Smooth muscle cell (in vitro differentiated cells): ENCODE measurements around the gene SHANK3. TPM values are rescaled to one million over a fixed set of nuclear protein-coding genes. Genes with fewer than 3 reads are reported as not detected.

ENCODE experiments used
- DNase-seq: peaks from one replicate; lab custom pipeline; 2025; ENCODE audit not compliant: unreplicated experiment; lab: John Stamatoyannopoulos, UW
- H2AFZ ChIP-seq: fragments of 200-600 bp; sonication (generic); 2 replicates; pipeline ENCODE4 v1.6.0; 2016; ENCODE audit warnings: antibody characterized with exemption, low read depth, mild to moderate bottlenecking
- H3F3A ChIP-seq: fragments of 200-600 bp; sonication (generic); 2 replicates; pipeline ENCODE4 v1.6.0; 2017; ENCODE audit warnings: antibody characterized with exemption, low read depth
- H3K27ac ChIP-seq: fragments of 200-600 bp; sonication (generic); 2 replicates; pipeline ENCODE4 v1.5.1; 2016; ENCODE audit warnings: low read depth, mild to moderate bottlenecking
- H3K27me3 ChIP-seq: fragments of 200-600 bp; sonication (generic); 2 replicates; pipeline ENCODE4 v1.6.1; 2016; ENCODE audit warnings: low read depth, mild to moderate bottlenecking
- H3K36me3 ChIP-seq: fragments of 200-600 bp; sonication (generic); 2 replicates; pipeline ENCODE4 v1.5.1; 2016; ENCODE audit warnings: low read depth
- H3K4me1 ChIP-seq: fragments of 200-600 bp; sonication (generic); 2 replicates; pipeline ENCODE4 v1.5.1; 2016; ENCODE audit warnings: low read depth
- H3K4me2 ChIP-seq: fragments of 200-600 bp; sonication (generic); 2 replicates; pipeline ENCODE4 v1.6.0; 2016; ENCODE audit warnings: mild to moderate bottlenecking
- H3K4me3 ChIP-seq: fragments of 200-600 bp; sonication (generic); 2 replicates; pipeline ENCODE4 v1.5.1; 2016; ENCODE audit warnings: mild to moderate bottlenecking
- H3K79me2 ChIP-seq: fragments of 200-600 bp; sonication (generic); 2 replicates; pipeline ENCODE4 v1.6.0; 2016; ENCODE audit warnings: low read depth, mild to moderate bottlenecking
- H3K9ac ChIP-seq: fragments of 200-600 bp; sonication (generic); 2 replicates; pipeline ENCODE4 v1.6.0; 2016; ENCODE audit warnings: low read depth
- H3K9me3 ChIP-seq: fragments of 200-600 bp; sonication (generic); replicated peaks from 2 replicates; pipeline ENCODE4 v1.5.1; 2016; ENCODE audit warnings: low read depth
- H4K20me1 ChIP-seq: fragments of 200-600 bp; sonication (generic); 2 replicates; pipeline ENCODE4 v1.6.0; 2016; ENCODE audit warnings: low read depth
- WGBS: methylation state at CpG from one replicate; pipeline ENCODE4 v1.1.7; 2016; ENCODE audit warnings: low lambda C conversion rate; 5-methylcytosine and 5-hydroxymethylcytosine counted together
- polyA plus RNA-seq: library from polyadenylated mRNA; unstranded; fragments of >200 nt; fragmentation: Nextera tagmentation; extraction: Ambion mirVana; gene quantifications from 2 replicates; pipeline ENCODE4 v1.2.1, GENCODE V29; 2016
- total RNA-seq: library from RNA; depleted of rRNA; stranded (reverse); fragments of >200 nt; gene quantifications from 2 replicates; pipeline ENCODE4 v1.2.3, GENCODE V29; 2014
- TF ChIP-seq, protein P1 (sequence below): fragments of 200-600 bp; sonication (generic); IDR thresholded peaks from 2 replicates; pipeline ENCODE4 v1.5.1; 2017; ENCODE audit warnings: borderline replicate concordance, mild to moderate bottlenecking, antibody characterized with exemption; ENCODE audit not compliant: insufficient read depth, poor library complexity, severe bottlenecking

SHANK3 gene
- total RNA-seq = 1.3 and 2.0 TPM in 2 replicates
- polyA plus RNA-seq = 1.6 and 1.9 TPM in 2 replicates

DNA sequence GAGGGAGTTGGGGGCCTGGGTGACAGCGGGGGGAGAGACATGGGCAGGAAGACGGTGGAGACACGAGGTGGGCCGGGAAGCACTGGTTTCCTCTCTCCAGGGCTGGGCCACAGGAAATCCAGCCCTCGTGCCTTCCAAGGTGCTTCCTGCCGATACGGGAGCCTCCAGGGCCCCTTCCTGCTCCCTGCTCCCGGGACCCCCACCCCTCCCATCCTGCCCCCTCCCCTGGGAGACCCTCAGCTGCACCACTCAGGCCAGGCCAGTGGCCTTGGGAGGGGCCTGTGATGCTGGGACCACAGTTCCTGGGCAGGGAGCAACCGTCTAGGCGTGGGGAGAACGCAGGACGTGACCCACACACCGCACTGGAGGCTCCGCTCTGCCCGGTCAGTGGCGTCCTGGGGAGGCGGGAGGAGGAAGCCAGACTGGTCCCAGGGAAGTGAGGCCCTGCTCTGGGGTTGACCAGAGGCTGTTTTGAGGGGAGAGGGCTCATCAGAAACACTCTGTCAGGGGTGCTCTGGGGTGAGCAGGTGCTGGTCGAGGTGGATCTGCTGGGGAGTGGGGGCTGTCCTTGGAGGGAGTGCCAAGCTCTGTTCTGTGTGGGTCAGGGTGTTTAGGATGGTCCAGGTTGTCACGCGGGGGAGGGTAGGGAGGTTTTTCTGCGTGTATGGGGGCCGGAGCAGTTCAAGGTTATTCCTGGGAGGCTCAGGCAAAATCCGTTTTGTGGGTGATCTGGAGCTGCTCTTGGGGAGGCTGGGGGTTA lies at the start of gene SHANK3:
Gene SHANK3 (plus strand): TSS at position 353 of the 760 bp plus-strand sequence.
- DNase-seq = no peak
- Histone ChIP-seq H3K27ac (no peak within 1 kb of the TSS), H3K9me3 (no peaks in the 10 kb centered on the region), H3K79me2 (no peaks in the 10 kb centered on the region), H3K9ac (no peak within 1 kb of the TSS), H2AFZ (no peak within 1 kb of the TSS), H3K27me3 (no peaks in the 10 kb centered on the region), H4K20me1 (no peaks in the 10 kb centered on the region), H3K36me3 (no peaks in the 10 kb centered on the region), H3K4me2 (peak within 1 kb of the TSS; percentile 88), H3K4me3 (peak within 1 kb of the TSS; percentile 48), H3F3A (no peaks in the 10 kb centered on the region), H3K4me1 (peaks cover 7% of the 10 kb centered on the region)
- 70% methylated on average over 18 of the region's 23 CpGs for WGBS
- TF ChIP-seq, protein P1, sequence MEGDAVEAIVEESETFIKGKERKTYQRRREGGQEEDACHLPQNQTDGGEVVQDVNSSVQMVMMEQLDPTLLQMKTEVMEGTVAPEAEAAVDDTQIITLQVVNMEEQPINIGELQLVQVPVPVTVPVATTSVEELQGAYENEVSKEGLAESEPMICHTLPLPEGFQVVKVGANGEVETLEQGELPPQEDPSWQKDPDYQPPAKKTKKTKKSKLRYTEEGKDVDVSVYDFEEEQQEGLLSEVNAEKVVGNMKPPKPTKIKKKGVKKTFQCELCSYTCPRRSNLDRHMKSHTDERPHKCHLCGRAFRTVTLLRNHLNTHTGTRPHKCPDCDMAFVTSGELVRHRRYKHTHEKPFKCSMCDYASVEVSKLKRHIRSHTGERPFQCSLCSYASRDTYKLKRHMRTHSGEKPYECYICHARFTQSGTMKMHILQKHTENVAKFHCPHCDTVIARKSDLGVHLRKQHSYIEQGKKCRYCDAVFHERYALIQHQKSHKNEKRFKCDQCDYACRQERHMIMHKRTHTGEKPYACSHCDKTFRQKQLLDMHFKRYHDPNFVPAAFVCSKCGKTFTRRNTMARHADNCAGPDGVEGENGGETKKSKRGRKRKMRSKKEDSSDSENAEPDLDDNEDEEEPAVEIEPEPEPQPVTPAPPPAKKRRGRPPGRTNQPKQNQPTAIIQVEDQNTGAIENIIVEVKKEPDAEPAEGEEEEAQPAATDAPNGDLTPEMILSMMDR = no peak

DNA sequence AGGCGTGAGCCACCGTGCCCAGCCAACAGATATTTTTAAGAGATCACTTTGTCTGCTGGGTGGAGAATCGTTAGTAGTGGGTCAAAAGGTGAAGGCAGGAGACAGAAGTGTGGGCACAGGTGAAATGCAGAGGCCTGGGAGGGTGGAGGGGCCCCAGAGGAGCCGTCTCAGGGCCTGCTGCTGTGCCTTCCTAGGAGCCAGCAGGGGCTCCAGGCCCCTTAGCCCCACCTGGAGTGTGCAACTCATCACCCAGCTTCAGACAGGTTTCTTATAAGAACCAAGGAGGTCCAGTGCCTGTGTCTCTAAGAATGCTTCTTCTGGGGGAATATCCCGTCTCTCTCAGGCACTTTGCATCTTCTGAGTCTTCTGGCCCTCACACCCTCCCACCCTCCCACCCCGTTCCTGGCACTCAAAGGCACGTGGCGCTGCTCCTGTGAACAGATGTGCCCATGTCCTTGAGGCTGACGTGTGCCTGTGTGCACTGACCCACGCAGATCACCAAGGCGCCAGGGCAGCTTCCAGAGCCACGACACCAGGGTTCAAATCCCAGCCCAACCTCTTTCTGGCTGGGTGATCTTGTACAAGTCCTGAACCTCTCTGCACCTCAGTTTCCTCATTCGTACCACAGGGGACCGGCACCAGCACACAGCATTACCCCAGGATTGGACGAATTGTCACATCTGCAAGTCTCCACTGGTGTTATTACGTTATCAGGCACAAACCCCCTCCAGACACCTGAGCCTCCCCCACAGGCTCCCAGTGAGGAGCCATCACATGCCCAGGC lies 48.1 kb upstream of the SHANK3 start:
- H3K79me2 ChIP-seq = no peaks in the 10 kb centered on the region
- peaks cover 9% of the 10 kb centered on the region for H3F3A ChIP-seq
- H3K4me2 ChIP-seq = no peak overlapping the region
- H4K20me1 ChIP-seq = no peaks in the 10 kb centered on the region
- no peaks in the 10 kb centered on the region for H3K9me3 ChIP-seq
- DNase-seq = no peak
- no peak overlapping the region for H2AFZ ChIP-seq
- TF ChIP-seq, protein P1 = no peak
- peaks cover 13% of the 10 kb centered on the region for H3K4me1 ChIP-seq
- H3K27me3 ChIP-seq = no peaks in the 10 kb centered on the region
- H3K9ac ChIP-seq = no peak overlapping the region
- H3K36me3 ChIP-seq = no peaks in the 10 kb centered on the region
- H3K4me3 ChIP-seq = no peak overlapping the region
- H3K27ac ChIP-seq = no peak overlapping the region
- 94% methylated on average over 14 of the region's 16 CpGs for WGBS

DNA sequence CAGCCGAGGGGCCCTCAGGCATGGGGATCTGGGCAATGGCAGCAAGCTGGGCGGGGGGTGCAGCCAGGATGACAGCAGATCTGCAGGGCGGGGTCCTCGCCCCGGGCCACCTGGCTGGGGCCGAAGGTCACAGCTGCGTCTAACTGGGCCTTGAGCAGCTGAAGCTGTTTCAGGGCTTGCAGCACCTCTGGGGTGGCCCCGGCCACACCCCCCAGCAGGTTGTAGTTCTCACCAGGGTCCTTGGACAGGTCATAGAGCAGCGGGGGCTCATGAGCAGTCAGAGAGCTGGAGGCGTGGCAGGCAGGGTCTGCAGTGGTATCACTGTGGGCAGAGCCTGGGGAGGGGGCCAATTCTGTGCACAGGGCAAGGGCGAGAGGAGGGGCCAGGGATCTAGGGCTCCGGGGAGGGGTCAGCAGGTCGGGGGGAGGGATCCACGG lies 47.5 kb upstream of the SHANK3 start:
- 95% methylated on average over 12 of the region's 14 CpGs for WGBS
- DNase-seq = no peak
- H3K79me2 ChIP-seq = no peaks in the 10 kb centered on the region
- H3K4me2 ChIP-seq = no peak overlapping the region
- peaks cover 9% of the 10 kb centered on the region for H3F3A ChIP-seq
- no peak overlapping the region for H3K9ac ChIP-seq
- H3K36me3 ChIP-seq = no peaks in the 10 kb centered on the region
- H3K27ac ChIP-seq = no peak overlapping the region
- no peaks in the 10 kb centered on the region for H3K9me3 ChIP-seq
- H4K20me1 ChIP-seq = no peaks in the 10 kb centered on the region
- no peak overlapping the region for H2AFZ ChIP-seq
- H3K4me1 ChIP-seq = peaks cover 13% of the 10 kb centered on the region
- H3K4me3 ChIP-seq = no peak overlapping the region
- H3K27me3 ChIP-seq = no peaks in the 10 kb centered on the region
- TF ChIP-seq, protein P1 = no peak
